ENCODE measurements around the gene NRXN3.

The NRXN3 gene

GRCh38 chr14:78644824-78645559, 474.8 kb downstream of the NRXN3 start:
- Histone ChIP-seq H3K4me3 (replicated peaks; ENCODE audit: low read depth, low read length) (no peak overlapping the region), H3K36me3 (ENCODE audit: control insufficient read depth, insufficient read depth, low read length) (no peaks in the 10 kb centered on the region), H3K27me3 (replicated peaks; ENCODE audit: control insufficient read depth, insufficient read depth, low read length) (no peaks in the 10 kb centered on the region)
- TF ChIP-seq CTCF (IDR thresholded peaks at IDR 0.05; ENCODE audit: insufficient read depth, low read length, poor library complexity, severe bottlenecking): no peak
- no peak for DNase-seq (ENCODE audit: extremely low read depth, insufficient read length)

- Histone ChIP-seq H3K27me3 (replicated peaks; ENCODE audit: control insufficient read depth, insufficient read depth, low read length) (no peaks in the 10 kb centered on the region), H3K36me3 (ENCODE audit: control insufficient read depth, insufficient read depth, low read length) (no peaks in the 10 kb centered on the region), H3K4me3 (replicated peaks; ENCODE audit: low read depth, low read length) (no peak overlapping the region)
- no peak for TF ChIP-seq CTCF (IDR thresholded peaks at IDR 0.05; ENCODE audit: insufficient read depth, low read length, poor library complexity, severe bottlenecking)
- no peak for DNase-seq (ENCODE audit: extremely low read depth, insufficient read length)
Observed at GRCh38 chr14:78652727-78653126, 482.6 kb downstream of the NRXN3 start.

- Histone ChIP-seq H3K27me3 (replicated peaks; ENCODE audit: control insufficient read depth, insufficient read depth, low read length) (no peaks in the 10 kb centered on the region), H3K36me3 (ENCODE audit: control insufficient read depth, insufficient read depth, low read length) (no peaks in the 10 kb centered on the region), H3K4me3 (replicated peaks; ENCODE audit: low read depth, low read length) (no peak overlapping the region)
- TF ChIP-seq CTCF (IDR thresholded peaks at IDR 0.05; ENCODE audit: insufficient read depth, low read length, poor library complexity, severe bottlenecking): no peak
- DNase-seq (ENCODE audit: extremely low read depth, insufficient read length): no peak
Observed at GRCh38 chr14:78653173-78653572, 483.0 kb downstream of the NRXN3 start.

- no peak for TF ChIP-seq CTCF (IDR thresholded peaks at IDR 0.05; ENCODE audit: insufficient read depth, low read length, poor library complexity, severe bottlenecking)
- DNase-seq (ENCODE audit: extremely low read depth, insufficient read length): no peak
- Histone ChIP-seq H3K36me3 (ENCODE audit: control insufficient read depth, insufficient read depth, low read length) (no peaks in the 10 kb centered on the region), H3K4me3 (replicated peaks; ENCODE audit: low read depth, low read length) (no peak overlapping the region), H3K27me3 (replicated peaks; ENCODE audit: control insufficient read depth, insufficient read depth, low read length) (no peaks in the 10 kb centered on the region)
Observed at GRCh38 chr14:78657451-78657850, 487.3 kb downstream of the NRXN3 start.

- no peaks in the 10 kb centered on the region for H3K27me3 ChIP-seq (replicated peaks; ENCODE audit: control insufficient read depth, insufficient read depth, low read length)
- TF ChIP-seq CTCF (IDR thresholded peaks at IDR 0.05; ENCODE audit: insufficient read depth, low read length, poor library complexity, severe bottlenecking): no peak
- no peak overlapping the region for H3K4me3 ChIP-seq (replicated peaks; ENCODE audit: low read depth, low read length)
- DNase-seq (ENCODE audit: extremely low read depth, insufficient read length): no peak
- H3K36me3 ChIP-seq (ENCODE audit: control insufficient read depth, insufficient read depth, low read length): no peaks in the 10 kb centered on the region
Observed at GRCh38 chr14:78664841-78665240, 494.7 kb downstream of the NRXN3 start.

All from GM06990 (cell line).